ENCODE data around the gene MYBPHL.

MYBPHL gene

GRCh38 chr1:109251277-109252166 lies 55.3 kb downstream of the MYBPHL start:
- Mint-ChIP-seq H3K36me3 (no peaks in the 10 kb centered on the region), H3K4me1 (peaks cover 8 to 28% of the 10 kb centered on the region in 2 donors), H3K27me3 (peaks cover 44 to 66% of the 10 kb centered on the region in 2 donors), H3K9me3 (no peaks in the 10 kb centered on the region), H3K27ac (no peak overlapping the region), H3K4me3 (no peak overlapping the region)
- ATAC-seq (replicated peaks): no peak
- DNase-seq: no peak

GRCh38 chr1:109250454-109251276 lies 56.1 kb downstream of the MYBPHL start:
- peak overlapping the region; percentile 56 to 72 for H3K4me3 Mint-ChIP-seq
- H3K4me1 Mint-ChIP-seq: peaks cover 8 to 28% of the 10 kb centered on the region in 2 donors
- H3K27ac Mint-ChIP-seq: no peak overlapping the region
- H3K27me3 Mint-ChIP-seq: peaks cover 43 to 69% of the 10 kb centered on the region in 2 donors
- DNase-seq: no peak
- ATAC-seq (replicated peaks): no peak
- H3K9me3 Mint-ChIP-seq: no peaks in the 10 kb centered on the region
- H3K36me3 Mint-ChIP-seq: no peaks in the 10 kb centered on the region

- H3K4me3 Mint-ChIP-seq: peak overlapping the region; percentile 56 to 76
- peak; percentile 52 to 53 for ATAC-seq (replicated peaks)
These were observed 57.0 kb downstream of the MYBPHL start for GRCh38 chr1:109249654-109250401.

GRCh38 chr1:109248797-109249629 lies 57.8 kb downstream of the MYBPHL start, which contains the start of gene CELSR2:
CELSR2 (plus strand) TSS chr1:109249539; CDS start chr1:109250080, 541 bp downstream.
- H3K4me1 Mint-ChIP-seq: peaks cover 8 to 28% of the 10 kb centered on the region in 2 donors
- H3K27me3 Mint-ChIP-seq: peaks cover 46 to 73% of the 10 kb centered on the region in 2 donors
- DNase-seq (peak; percentile 32), ATAC-seq (replicated peaks) (peak; percentile 87 to 92)
- H3K4me3 Mint-ChIP-seq: peak within 1 kb of the TSS; percentile 76
- no peaks in the 10 kb centered on the region for H3K36me3 Mint-ChIP-seq
- no peak within 1 kb of the TSS for H3K27ac Mint-ChIP-seq
- H3K9me3 Mint-ChIP-seq: no peaks in the 10 kb centered on the region

More at GRCh38 chr1:109249654-109250401, 57.0 kb downstream of the MYBPHL start:
- Mint-ChIP-seq H3K4me1 (peaks cover 8 to 28% of the 10 kb centered on the region in 2 donors), H3K27me3 (peaks cover 38 to 65% of the 10 kb centered on the region in 2 donors), H3K27ac (no peak overlapping the region), H3K9me3 (no peaks in the 10 kb centered on the region), H3K36me3 (no peaks in the 10 kb centered on the region)
- DNase-seq: no peak

- no peak overlapping the region for H3K27ac Mint-ChIP-seq
- H3K36me3 Mint-ChIP-seq: no peaks in the 10 kb centered on the region
- H3K4me3 Mint-ChIP-seq: no peak overlapping the region
- ATAC-seq (replicated peaks) (no peak), DNase-seq (no peak)
- peaks cover 6 to 24% of the 10 kb centered on the region in 2 donors for H3K4me1 Mint-ChIP-seq
- no peaks in the 10 kb centered on the region for H3K9me3 Mint-ChIP-seq
- H3K27me3 Mint-ChIP-seq: peaks cover 48 to 75% of the 10 kb centered on the region in 2 donors
These were observed 58.4 kb downstream of the MYBPHL start for GRCh38 chr1:109248444-109248796.

GRCh38 chr1:109247401-109248365 lies 59.1 kb downstream of the MYBPHL start:
- peaks cover 53 to 76% of the 10 kb centered on the region in 2 donors for H3K27me3 Mint-ChIP-seq
- DNase-seq: no peak
- H3K4me1 Mint-ChIP-seq: peaks cover 4 to 25% of the 10 kb centered on the region in 2 donors
- no peak overlapping the region for H3K27ac Mint-ChIP-seq
- H3K4me3 Mint-ChIP-seq: no peak overlapping the region
- no peak for ATAC-seq (replicated peaks)
- no peaks in the 10 kb centered on the region for H3K36me3 Mint-ChIP-seq
- no peaks in the 10 kb centered on the region for H3K9me3 Mint-ChIP-seq

- Mint-ChIP-seq H3K27me3 (peaks cover 51 to 76% of the 10 kb centered on the region in 2 donors), H3K4me1 (peaks cover 18 to 41% of the 10 kb centered on the region in 2 donors), H3K4me3 (no peak overlapping the region), H3K27ac (no peak overlapping the region), H3K9me3 (no peaks in the 10 kb centered on the region), H3K36me3 (peaks cover 3 to 7% of the 10 kb centered on the region in 2 donors)
- ATAC-seq (replicated peaks) (no peak), DNase-seq (no peak)
These were observed 60.7 kb downstream of the MYBPHL start for GRCh38 chr1:109246141-109246551.

- peaks cover 41 to 62% of the 10 kb centered on the region in 2 donors for H3K27me3 Mint-ChIP-seq
- peaks cover 26 to 40% of the 10 kb centered on the region in 2 donors for H3K4me1 Mint-ChIP-seq
- H3K9me3 Mint-ChIP-seq: no peaks in the 10 kb centered on the region
- no peak overlapping the region for H3K27ac Mint-ChIP-seq
- DNase-seq (no peak), ATAC-seq (replicated peaks) (no peak)
- H3K36me3 Mint-ChIP-seq: peaks cover 9 to 12% of the 10 kb centered on the region in 2 donors
- no peak overlapping the region for H3K4me3 Mint-ChIP-seq
These were observed 62.8 kb downstream of the MYBPHL start for GRCh38 chr1:109243860-109244552.

GRCh38 chr1:109243221-109243620 lies 63.6 kb downstream of the MYBPHL start:
- no peak overlapping the region for H3K4me3 Mint-ChIP-seq
- peaks cover 41 to 56% of the 10 kb centered on the region in 2 donors for H3K27me3 Mint-ChIP-seq
- DNase-seq (no peak), ATAC-seq (replicated peaks) (peak in 1 of 2 donors; percentile 29)
- H3K9me3 Mint-ChIP-seq: no peaks in the 10 kb centered on the region
- H3K36me3 Mint-ChIP-seq: peaks cover 12 to 16% of the 10 kb centered on the region in 2 donors
- no peak overlapping the region for H3K27ac Mint-ChIP-seq
- H3K4me1 Mint-ChIP-seq: peaks cover 24 to 40% of the 10 kb centered on the region in 2 donors

- no peaks in the 10 kb centered on the region for H3K9me3 Mint-ChIP-seq
- peaks cover 15 to 23% of the 10 kb centered on the region in 2 donors for H3K36me3 Mint-ChIP-seq
These were observed 64.4 kb downstream of the MYBPHL start for GRCh38 chr1:109242387-109242786.

More at GRCh38 chr1:109242387-109242786, 64.4 kb downstream of the MYBPHL start:
- Mint-ChIP-seq H3K4me1 (peaks cover 24 to 40% of the 10 kb centered on the region in 2 donors), H3K27ac (peak overlapping the region; percentile 21), H3K4me3 (peak overlapping the region in 1 of 2 donors; percentile 18), H3K27me3 (peaks cover 35 to 48% of the 10 kb centered on the region in 2 donors)
- ATAC-seq (replicated peaks) (no peak), DNase-seq (no peak)
